ENCODE measurements around the gene ABR. TPM values are rescaled to one million over a fixed set of nuclear protein-coding genes. Genes with fewer than 3 reads are reported as not detected.

The ABR gene
- polyA plus RNA-seq, 1 donor from 2014 or later = 34.5 TPM

- H4K20me1 ChIP-seq (ENCODE audit: insufficient read depth) = no peaks in the 10 kb centered on the region
- no peak overlapping the region for H3K4me3 ChIP-seq (ENCODE audit: low read length)
- no peak overlapping the region for H3K9ac ChIP-seq (ENCODE audit: low read length)
- no peak overlapping the region for H3K27ac ChIP-seq (ENCODE audit: low read length)
- no peak overlapping the region for H2AFZ ChIP-seq (ENCODE audit: low read depth, low read length)
- H3K9me3 ChIP-seq (ENCODE audit: low read length) = no peaks in the 10 kb centered on the region
- TF ChIP-seq RAD21 (conservative IDR thresholded peaks at IDR 0.05) (no peak), EZH2 (IDR thresholded peaks at IDR 0.05; ENCODE audit: borderline replicate concordance, insufficient read depth, low read length, poor library complexity, severe bottlenecking) (no peak), SMC3 (conservative IDR thresholded peaks at IDR 0.05; ENCODE audit: poor library complexity) (no peak), REST (IDR thresholded peaks at IDR 0.05; ENCODE audit: borderline replicate concordance) (no peak), TAF1 (IDR thresholded peaks at IDR 0.05; ENCODE audit: low read depth) (no peak), POLR2AphosphoS5 (IDR thresholded peaks at IDR 0.05) (no peak), EP300 (conservative IDR thresholded peaks at IDR 0.05; ENCODE audit: poor library complexity, severe bottlenecking) (no peak), MXI1 (conservative IDR thresholded peaks at IDR 0.05; ENCODE audit: poor library complexity, severe bottlenecking) (no peak), CTCF (IDR thresholded peaks at IDR 0.05; ENCODE audit: poor library complexity, severe bottlenecking) (no peak)
- no peaks in the 10 kb centered on the region for H3K27me3 ChIP-seq (ENCODE audit: insufficient read depth, low read depth, low read length)
- H3K9me2 ChIP-seq (ENCODE audit: insufficient read depth, low read length) = no peaks in the 10 kb centered on the region
- H3K4me2 ChIP-seq (ENCODE audit: low read length) = no peak overlapping the region
- no peaks in the 10 kb centered on the region for H3K79me2 ChIP-seq (replicated peaks; ENCODE audit: insufficient read depth, low read length)
- no peaks in the 10 kb centered on the region for H3K36me3 ChIP-seq (ENCODE audit: insufficient read depth, low read length)
- H3F3A ChIP-seq (ENCODE audit: insufficient read depth, low read length, poor library complexity, severe bottlenecking) = no peaks in the 10 kb centered on the region
Observed at GRCh38 chr17:1180958-1181752, 1.4 kb upstream of the ABR start.

GRCh38 chr17:1179112-1179817, 516 bp downstream of the ABR start:
- Histone ChIP-seq H3K4me2 (ENCODE audit: low read length) (peak overlapping the region; percentile 35), H3K27me3 (ENCODE audit: insufficient read depth, low read depth, low read length) (no peaks in the 10 kb centered on the region), H3F3A (ENCODE audit: insufficient read depth, low read length, poor library complexity, severe bottlenecking) (no peaks in the 10 kb centered on the region), H4K20me1 (ENCODE audit: insufficient read depth) (no peaks in the 10 kb centered on the region), H3K79me2 (replicated peaks; ENCODE audit: insufficient read depth, low read length) (no peaks in the 10 kb centered on the region), H3K9me3 (ENCODE audit: low read length) (no peaks in the 10 kb centered on the region), H3K36me3 (ENCODE audit: insufficient read depth, low read length) (no peaks in the 10 kb centered on the region), H3K9me2 (ENCODE audit: insufficient read depth, low read length) (no peaks in the 10 kb centered on the region), H2AFZ (ENCODE audit: low read depth, low read length) (peak overlapping the region; percentile 56), H3K4me3 (ENCODE audit: low read length) (peak overlapping the region; percentile 93), H3K27ac (ENCODE audit: low read length) (peak overlapping the region; percentile 34), H3K9ac (ENCODE audit: low read length) (peak overlapping the region; percentile 87)
- TF ChIP-seq CTCF (IDR thresholded peaks at IDR 0.05; ENCODE audit: poor library complexity, severe bottlenecking) = no peak
- no peak for TF ChIP-seq MXI1 (conservative IDR thresholded peaks at IDR 0.05; ENCODE audit: poor library complexity, severe bottlenecking)
- no peak for TF ChIP-seq REST (IDR thresholded peaks at IDR 0.05; ENCODE audit: borderline replicate concordance)
